Measurements from ENCODE around the gene GGTLC1.

The GGTLC1 gene

GRCh38 chr20:23963941-23964340 is 24.6 kb downstream of the GGTLC1 start:
- no peak for DNase-seq

DNA sequence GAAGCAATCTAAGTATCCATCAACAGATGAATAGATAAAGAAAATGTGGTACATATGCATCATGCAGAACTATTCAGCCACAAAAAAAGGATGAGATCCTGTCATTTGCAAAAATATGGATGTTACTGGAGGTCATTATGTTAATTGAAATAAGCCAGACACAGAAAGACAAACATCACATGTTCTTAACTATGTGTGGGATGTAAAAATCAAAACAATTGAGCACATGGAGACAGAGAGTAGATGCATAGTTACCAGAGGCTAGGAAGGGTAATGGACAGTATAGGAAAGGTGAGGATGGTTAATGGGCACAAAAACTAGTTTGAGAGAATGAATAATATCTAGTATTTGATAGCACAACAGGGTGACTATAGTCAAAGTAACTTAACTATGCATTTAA is 26.3 kb downstream of the GGTLC1 start:
- no peak for DNase-seq

DNA sequence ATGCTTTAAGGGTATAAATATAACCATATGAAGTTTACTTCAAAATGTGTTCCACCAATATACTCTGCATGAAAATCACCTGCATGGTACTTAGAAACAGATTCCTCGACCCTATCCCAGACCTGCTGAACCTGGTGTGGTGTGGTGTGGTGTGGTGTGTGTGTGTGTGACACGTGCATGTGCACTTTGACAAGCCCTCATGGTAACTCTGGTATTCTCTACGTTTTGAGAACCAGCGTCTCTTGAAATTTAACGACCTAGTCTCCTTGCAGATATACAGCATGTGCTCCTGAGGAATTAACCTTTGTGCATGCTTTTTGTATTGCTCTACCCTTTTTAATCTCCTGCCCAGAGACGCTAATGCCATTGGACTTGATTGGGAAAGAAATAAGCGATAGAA is 29.5 kb downstream of the GGTLC1 start:
- no peak for DNase-seq

GRCh38 chr20:23955896-23956295 is 32.7 kb downstream of the GGTLC1 start:
- DNase-seq = no peak

DNA sequence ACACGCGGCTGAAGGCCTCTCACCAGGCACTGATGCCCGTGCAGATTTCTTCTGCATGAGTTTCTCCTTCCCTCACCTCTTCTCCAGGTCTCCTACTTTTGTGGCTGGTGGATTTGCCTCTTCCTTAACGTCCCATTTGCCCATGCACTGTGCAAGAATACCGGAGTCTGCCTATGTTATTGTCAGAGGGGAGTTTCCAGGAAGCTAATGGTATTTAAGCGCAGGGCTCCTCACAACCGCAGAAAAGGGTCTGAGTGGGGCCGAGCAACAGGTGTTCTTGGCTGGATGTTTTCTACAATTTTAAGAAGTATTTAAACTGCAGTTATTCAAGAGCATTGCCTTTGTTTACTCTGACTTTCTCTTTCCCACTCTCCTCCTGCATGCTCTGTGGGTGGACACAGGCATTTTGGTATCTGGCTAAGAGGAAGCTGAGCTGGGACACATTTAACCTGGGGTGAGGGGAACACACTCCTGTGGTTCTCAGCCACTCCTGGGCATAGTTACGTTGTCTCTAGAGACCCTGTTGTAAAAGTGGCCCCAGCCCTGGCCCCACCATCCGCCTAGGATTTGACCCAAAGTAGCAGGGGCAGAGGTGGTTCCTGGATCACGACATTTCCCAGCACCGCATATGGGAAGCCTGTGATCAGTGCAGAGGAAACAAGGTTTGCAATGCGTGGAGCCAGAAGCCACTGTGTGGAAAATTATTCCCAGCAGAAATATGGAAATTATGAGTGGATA is 34.4 kb downstream of the GGTLC1 start:
- no peak for DNase-seq

DNA sequence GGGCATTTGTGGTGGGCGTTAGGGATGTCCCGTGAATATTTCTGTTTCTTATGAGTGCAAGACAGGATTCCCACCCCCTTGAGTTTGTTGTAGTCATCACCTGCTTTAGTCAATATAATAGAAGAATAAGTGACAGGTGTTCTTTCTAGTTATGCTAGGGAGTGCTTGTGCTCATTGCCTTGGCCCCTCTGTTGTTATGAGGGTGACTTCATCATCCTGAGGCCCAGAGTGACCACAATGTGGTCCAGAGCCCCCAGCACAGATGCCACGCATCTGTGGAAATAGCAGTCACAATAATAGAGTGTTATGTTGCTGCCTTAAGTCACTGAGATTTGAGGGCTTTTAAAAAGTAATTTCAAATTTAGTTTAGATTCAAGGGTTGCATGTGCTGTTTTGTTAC is 42.4 kb downstream of the GGTLC1 start:
- no peak for DNase-seq

DNA sequence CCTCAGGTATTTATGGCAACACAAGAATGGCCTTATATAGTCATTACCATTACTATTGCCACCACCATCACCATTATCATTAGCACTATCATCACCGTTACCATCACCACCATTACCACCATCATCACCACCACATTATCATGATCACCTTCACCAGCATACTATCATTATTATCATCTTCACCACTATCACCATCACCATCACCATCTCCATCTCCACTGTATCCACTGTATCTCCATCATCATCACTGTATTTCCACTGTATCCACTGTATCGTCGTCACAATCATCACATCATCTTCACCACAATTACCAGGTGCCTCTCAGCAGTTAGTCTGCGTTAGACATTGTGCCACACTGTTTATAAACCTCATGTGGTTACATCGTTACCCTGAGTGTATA is 45.3 kb downstream of the GGTLC1 start:
- no peak for DNase-seq

- DNase-seq = no peak
Measured at GRCh38 chr20:23939641-23940040, 48.9 kb downstream of the GGTLC1 start.

DNA sequence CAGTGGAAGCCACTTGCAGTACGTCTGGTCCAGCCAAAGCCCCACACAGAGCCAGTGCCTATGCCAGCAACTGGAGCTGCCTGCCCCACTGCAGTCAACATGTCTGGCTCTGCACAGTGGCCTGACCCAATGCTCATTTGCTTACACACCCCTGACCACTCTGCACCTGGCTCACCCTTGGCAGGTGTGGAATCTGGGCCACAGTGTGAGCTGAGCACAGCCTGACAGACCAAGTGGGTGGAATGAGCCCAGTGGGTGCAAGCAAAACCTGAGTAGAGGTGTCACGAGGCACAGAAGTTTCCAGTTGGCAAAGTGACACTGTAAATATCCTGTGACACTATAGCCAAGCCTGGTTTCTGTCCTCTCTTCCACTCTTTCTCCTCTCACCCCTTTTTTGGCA is 49.5 kb downstream of the GGTLC1 start:
- DNase-seq = no peak

- DNase-seq = no peak
Measured at GRCh38 chr20:23938118-23938438, 50.5 kb downstream of the GGTLC1 start.

DNA sequence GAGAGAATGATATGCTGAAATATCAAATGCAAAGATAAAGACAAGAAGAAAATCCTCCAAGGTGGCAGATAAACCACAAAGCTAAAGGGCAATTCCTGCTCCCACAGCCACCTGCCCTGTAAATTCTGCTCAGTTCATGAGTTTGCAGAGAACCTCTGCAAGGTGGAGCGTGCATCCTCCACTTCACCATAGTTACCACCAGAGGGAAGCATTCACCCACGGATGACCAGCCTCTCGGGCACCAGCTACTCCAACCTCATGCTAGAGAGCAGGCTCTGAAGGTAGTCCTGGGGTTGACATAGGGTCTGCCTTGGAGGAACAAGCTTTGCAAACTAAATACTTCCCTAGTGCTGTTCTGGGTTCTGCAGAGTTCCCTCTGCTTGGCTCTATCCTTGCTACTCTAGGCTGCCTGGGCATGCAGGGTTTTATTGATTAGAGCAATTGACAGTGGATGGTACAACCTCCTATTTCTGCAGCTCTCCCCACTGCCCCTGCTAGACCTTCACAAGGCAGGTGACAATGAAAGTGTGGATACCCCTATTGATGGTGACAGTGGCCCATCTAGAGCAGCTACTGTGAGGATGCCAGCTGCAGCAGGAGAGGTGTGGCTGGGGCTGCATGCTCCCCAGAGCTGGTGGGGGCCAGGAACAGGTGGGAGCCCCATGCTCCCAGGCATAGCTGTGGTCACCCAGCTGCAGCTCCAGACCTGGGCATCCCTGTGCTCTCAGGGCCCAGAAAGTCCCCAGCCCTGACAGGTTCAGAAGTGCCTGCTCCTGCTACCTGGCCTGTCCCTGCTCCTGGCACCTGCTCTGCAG is 51.1 kb downstream of the GGTLC1 start:
- peak; percentile 53 to 59 for DNase-seq
